H1 (cell line): ENCODE data around the gene BACE2. TPM values are rescaled to one million over a fixed set of nuclear protein-coding genes. Genes with fewer than 3 reads are reported as not detected.

ENCODE experiments used
- CTCF ChIA-PET: fragments of 300-600 bp; sonication (Branson Sonifier 250); formaldehyde crosslinking; loops from one replicate; lab custom pipeline; 2021; ENCODE audit not compliant: partially characterized antibody; lab: Charles Lee
- POLR2A ChIA-PET: fragments of 300-600 bp; sonication (Branson Sonifier 250); formaldehyde crosslinking; loops from one replicate; lab custom pipeline; 2021; ENCODE audit warnings: inconsistent platforms; ENCODE audit not compliant: partially characterized antibody; lab: Charles Lee
- DNase-seq, 2 experiments: peaks; one replicate each; pipeline versions ENCODE4 v3.0.0 to v3.0.0-alpha.2; 2010 to 2022; ENCODE audit warnings: low spot score in 2 of 2, low read depth in 1 of 2, mixed read lengths in 1 of 2
- FAIRE-seq: peaks from 2 replicates; lab custom pipeline; 2011; peaks lifted over from hg19 to GRCh38; lab: Jason Lieb, UNC
- H2AFZ ChIP-seq: 2 replicates; pipeline ENCODE4 v1.8.1; 2012; ENCODE audit warnings: low read length, inconsistent platforms
- H2AK5ac ChIP-seq: 2 replicates; pipeline ENCODE4 v1.6.1; 2013; ENCODE audit warnings: low read depth, low read length
- H2BK120ac ChIP-seq: replicated peaks from 2 replicates; pipeline ENCODE3; 2013; ENCODE audit warnings: low read depth, low read length, inconsistent platforms
- H2BK12ac ChIP-seq: 2 replicates; pipeline ENCODE4 v1.6.1; 2013; ENCODE audit warnings: low read depth, low read length
- H2BK15ac ChIP-seq: 2 replicates; pipeline ENCODE4 v1.6.1; 2013; ENCODE audit warnings: low read length
- H2BK20ac ChIP-seq: 2 replicates; pipeline ENCODE4 v1.6.1; 2013; ENCODE audit warnings: low read length
- H2BK5ac ChIP-seq: 2 replicates; pipeline ENCODE4 v1.6.1; 2013; ENCODE audit warnings: low read depth, low read length
- H3K14ac ChIP-seq: 2 replicates; pipeline ENCODE4 v1.6.1; 2013; ENCODE audit warnings: inconsistent platforms; ENCODE audit not compliant: insufficient read length
- H3K18ac ChIP-seq: 2 replicates; pipeline ENCODE4 v1.6.1; 2013; ENCODE audit warnings: low read length; ENCODE audit errors: extremely low read depth
- H3K23ac ChIP-seq: 2 replicates; pipeline ENCODE4 v1.6.1; 2013; ENCODE audit warnings: inconsistent platforms; ENCODE audit not compliant: insufficient read length
- H3K23me2 ChIP-seq: 2 replicates; pipeline ENCODE4 v1.6.1; 2013; ENCODE audit warnings: low read depth, low read length
- H3K27ac ChIP-seq: 2 replicates; pipeline ENCODE4 v1.6.1; 2011; ENCODE audit warnings: low read depth, low read length, inconsistent platforms
- H3K27me3 ChIP-seq, 4 experiments: replicated peaks in 1 of 4; 1 replicate in 1 of 4; 2 replicates in 3 of 4; pipeline versions ENCODE4 v1.6.1 to v1.8.1; 2011 to 2013; ENCODE audit warnings: low read length in 3 of 4, mild to moderate bottlenecking in 3 of 4, inconsistent platforms in 2 of 4, mixed read lengths in 2 of 4, moderate library complexity in 1 of 4; ENCODE audit not compliant: control insufficient read depth in 3 of 4, insufficient read depth in 3 of 4; ENCODE audit errors: extremely low read depth in 1 of 4
- H3K36me3 ChIP-seq, 4 experiments: 2 replicates each; pipeline versions ENCODE4 v1.6.1 to v1.8.1; 2011 to 2013; ENCODE audit warnings: mild to moderate bottlenecking in 4 of 4, low read length in 3 of 4, moderate library complexity in 2 of 4, control low read depth in 1 of 4, inconsistent platforms in 1 of 4; ENCODE audit not compliant: insufficient read depth in 4 of 4, control insufficient read depth in 2 of 4
- H3K4ac ChIP-seq: replicated peaks from 2 replicates; pipeline ENCODE3; 2013; ENCODE audit warnings: low read length, low read depth, mixed read lengths, inconsistent platforms; ENCODE audit not compliant: insufficient read length
- H3K4me1 ChIP-seq, 4 experiments: replicated peaks in 1 of 4; 1 replicate in 1 of 4; 2 replicates in 3 of 4; pipeline versions ENCODE4 v1.6.1 to v1.8.1; 2011 to 2013; ENCODE audit warnings: low read length in 3 of 4, inconsistent platforms in 2 of 4, mixed read lengths in 1 of 4; ENCODE audit not compliant: insufficient read depth in 4 of 4, control insufficient read depth in 3 of 4
- H3K4me2 ChIP-seq, 2 experiments: 2 replicates each; pipeline versions ENCODE4 v1.6.1 to v1.8.1; 2011 to 2013; ENCODE audit warnings: low read depth in 2 of 2, low read length in 2 of 2, control low read depth in 1 of 2, inconsistent platforms in 1 of 2, mild to moderate bottlenecking in 1 of 2; ENCODE audit not compliant: insufficient read depth in 1 of 2
- H3K4me3 ChIP-seq, 4 experiments: fragments of 200-600, 300-600 bp in 1 of 4; sonication (generic), shearing (Covaris generic), sonication (Bioruptor Twin) in 1 of 4; 2 replicates each; pipeline versions ENCODE4 v1.5.1 to v1.8.1; 2011 to 2016; ENCODE audit warnings: low read length in 4 of 4, low read depth in 3 of 4, control low read depth in 2 of 4, inconsistent platforms in 2 of 4, mild to moderate bottlenecking in 2 of 4, mixed read lengths in 1 of 4, moderate library complexity in 1 of 4; ENCODE audit not compliant: insufficient read depth in 2 of 4; ENCODE audit errors: extremely low read depth in 1 of 4
- H3K56ac ChIP-seq: replicated peaks from 2 replicates; pipeline ENCODE3; 2013; ENCODE audit warnings: low read depth, mild to moderate bottlenecking, mixed read lengths, low read length, inconsistent platforms; ENCODE audit not compliant: insufficient read length
- H3K79me1 ChIP-seq: 2 replicates; pipeline ENCODE4 v1.6.1; 2013; ENCODE audit warnings: low read depth, low read length, control low read depth
- H3K79me2 ChIP-seq, 2 experiments: 2 replicates each; pipeline versions ENCODE4 v1.6.1 to v1.8.1; 2012 to 2013; ENCODE audit warnings: low read length in 2 of 2, mild to moderate bottlenecking in 2 of 2, inconsistent platforms in 1 of 2; ENCODE audit not compliant: insufficient read depth in 2 of 2, control insufficient read depth in 1 of 2
- H3K9ac ChIP-seq, 4 experiments: replicated peaks in 1 of 4; 1 replicate in 1 of 4; 2 replicates in 3 of 4; pipeline versions ENCODE4 v1.6.1 to v1.8.1; 2011 to 2013; ENCODE audit warnings: low read depth in 3 of 4, low read length in 3 of 4, control low read depth in 2 of 4, mild to moderate bottlenecking in 2 of 4, moderate library complexity in 2 of 4, inconsistent platforms in 1 of 4; ENCODE audit errors: extremely low read depth in 1 of 4
- H3K9me3 ChIP-seq, 2 experiments: 2 replicates each; pipeline versions ENCODE4 v1.6.1 to v1.8.1; 2012 to 2013; ENCODE audit warnings: mild to moderate bottlenecking in 2 of 2, moderate library complexity in 2 of 2, control low read depth in 1 of 2, inconsistent platforms in 1 of 2, low read depth in 1 of 2, low read length in 1 of 2, mixed read lengths in 1 of 2; ENCODE audit not compliant: insufficient read depth in 2 of 2
- H4K20me1 ChIP-seq, 2 experiments: replicated peaks in 1 of 2; 2 replicates each; pipeline versions ENCODE3 to v1.8.1; 2011 to 2013; ENCODE audit warnings: inconsistent platforms in 2 of 2, low read length in 2 of 2, mild to moderate bottlenecking in 1 of 2; ENCODE audit not compliant: insufficient read depth in 2 of 2, control insufficient read depth in 1 of 2
- H4K5ac ChIP-seq: 2 replicates; pipeline ENCODE4 v1.6.1; 2013; ENCODE audit warnings: low read length, low read depth, mixed read lengths, inconsistent platforms; ENCODE audit not compliant: insufficient read length
- H4K8ac ChIP-seq: 2 replicates; pipeline ENCODE4 v1.8.0; 2013; ENCODE audit warnings: mild to moderate bottlenecking, moderate library complexity, low read length, inconsistent platforms; ENCODE audit not compliant: insufficient read depth; ENCODE audit errors: extremely low read depth
- H4K91ac ChIP-seq: replicated peaks from 2 replicates; pipeline ENCODE3; 2013; ENCODE audit warnings: low read length, mixed read lengths, inconsistent platforms; ENCODE audit not compliant: insufficient read length
- ASH2L ChIP-seq: fragments of 200-600, 300-600 bp; sonication (generic); IDR thresholded peaks from one replicate; pipeline ENCODE4 v1.7.1; 2017; ENCODE audit warnings: low read length
- KDM1A ChIP-seq: fragments of 200-600, 300-600 bp; sonication (generic); IDR thresholded peaks from 2 replicates; pipeline ENCODE4 v1.7.1; 2016; ENCODE audit warnings: mild to moderate bottlenecking, low read length, borderline replicate concordance
- RXRA ChIP-seq: IDR thresholded peaks from 2 replicates; pipeline ENCODE4 v1.6.1; 2011; ENCODE audit warnings: low read depth, mild to moderate bottlenecking, low read length, moderate library complexity; ENCODE audit not compliant: insufficient read depth
- SP1 ChIP-seq: IDR thresholded peaks from 2 replicates; pipeline ENCODE4 v1.6.1; 2011; ENCODE audit warnings: low read depth, low read length
- TAF1 ChIP-seq: IDR thresholded peaks from 2 replicates; pipeline ENCODE4 v1.6.1; 2011; ENCODE audit warnings: mild to moderate bottlenecking, low read depth, low read length
- WGBS, 2 experiments: shearing (Covaris generic) in 1 of 2; methylation state at CpG; one replicate each; pipeline versions ENCODE4 v1.1.6 to v1.1.7; 2013 to 2015; ENCODE audit warnings: low lambda C conversion rate in 2 of 2, mixed read lengths in 2 of 2, inconsistent platforms in 1 of 2, low coverage in 1 of 2, missing lambda C conversion rate in 1 of 2; ENCODE audit not compliant: insufficient replicate concordance in 2 of 2, insufficient coverage in 1 of 2, insufficient read length in 1 of 2; ENCODE audit errors: extremely low coverage in 1 of 2, missing lambda C conversion rate in 1 of 2; 5-methylcytosine and 5-hydroxymethylcytosine counted together
- polyA plus RNA-seq, 7 experiments: library from polyadenylated mRNA; depleted of rRNA in 3 of 7; stranded (reverse) in 5 of 7; unstranded in 2 of 7; fragments of >200 nt in 5 of 7; fragments of 200-250 nt in 2 of 7; gene quantifications; 1 replicate in 5 of 7; 2 replicates in 1 of 7; 4 replicates in 1 of 7; pipeline versions ENCODE4 v1.2.1 to v1.2.3, GENCODE V29; 2011 to 2013; ENCODE audit warnings: missing spikeins in 2 of 7, mixed read lengths in 2 of 7
- total RNA-seq: library from RNA; stranded (reverse); fragmentation: NEBNext Ultra II Directional; extraction: Animal tissue kit (Norgen Biotek cat#: 25700); gene quantifications from 2 replicates; pipeline ENCODE4 v1.2.1, GENCODE V29; 2021

BACE2 gene
- total and polyA plus RNA-seq, 2 of the 8 experiments (the other 6 are each of a cell fraction or from before 2014, with no cell fraction given), result 8.1 to 10.9 TPM

GRCh38 chr21:41216486-41216885 is 48.5 kb downstream of the BACE2 start:
- Histone ChIP-seq H2BK15ac (no peak overlapping the region), H3K9me3 (no peaks in the 10 kb centered on the region), H2BK12ac (no peak overlapping the region), H3K79me2 (no peaks in the 10 kb centered on the region), H4K91ac (no peak overlapping the region), H4K20me1 (no peaks in the 10 kb centered on the region), H3K4ac (no peak overlapping the region), H2BK20ac (no peak overlapping the region), H3K79me1 (no peaks in the 10 kb centered on the region), H3K9ac (no peak overlapping the region), H3K23ac (no peak overlapping the region), H2AFZ (no peak overlapping the region), H3K18ac (no peak overlapping the region), H2AK5ac (no peak overlapping the region), H2BK5ac (no peak overlapping the region), H3K23me2 (no peaks in the 10 kb centered on the region), H3K27me3 (no peaks in the 10 kb centered on the region), H3K56ac (no peak overlapping the region), H4K8ac (no peak overlapping the region), H4K5ac (no peak overlapping the region), H3K14ac (no peak overlapping the region), H3K4me3 (no peak overlapping the region), H3K27ac (no peak overlapping the region), H2BK120ac (no peak overlapping the region), H3K4me2 (no peak overlapping the region), H3K36me3 (no peaks in the 10 kb centered on the region), H3K4me1 (no peaks in the 10 kb centered on the region)
- TF ChIP-seq ASH2L, result no peak
- no peak for TF ChIP-seq TAF1
- no peak for TF ChIP-seq KDM1A
- TF ChIP-seq SP1, result no peak
- TF ChIP-seq RXRA, result no peak
- no peak for FAIRE-seq
- WGBS, 2 experiments, result 91% methylated on average over 17 of the region's 17 CpGs; no CpG with 5 or more reads in 1 of the 2 experiments
- CTCF ChIA-PET, result interaction anchor here (0.6 to 2.6 kb wide), 2 partner anchors 39 to 45 kb away, joined by 3 to 9 read pairs; no protein-coding TSS in a partner anchor
- no peak for DNase-seq
- POLR2A ChIA-PET, result no interaction called here
